Hepatocyte (in vitro differentiated cells): ENCODE data around the gene FAM181A. TPM values are rescaled to one million over a fixed set of nuclear protein-coding genes. Genes with fewer than 3 reads are reported as not detected.

Experiments used
- DNase-seq: peaks from one replicate; pipeline ENCODE4 v3.0.0-alpha.2; 2016; ENCODE audit warnings: low spot score
- H2AFZ ChIP-seq: fragments of 200-600 bp; sonication (generic); 2 replicates; pipeline ENCODE4 v1.6.0; 2016; ENCODE audit warnings: antibody characterized with exemption, mild to moderate bottlenecking
- H3K27ac ChIP-seq: fragments of 200-600 bp; sonication (generic); 2 replicates; pipeline ENCODE4 v1.5.1; 2016; ENCODE audit warnings: mild to moderate bottlenecking
- H3K27me3 ChIP-seq: fragments of 200-600 bp; sonication (generic); 2 replicates; pipeline ENCODE4 v1.6.1; 2016
- H3K36me3 ChIP-seq: fragments of 200-600 bp; sonication (generic); replicated peaks from 2 replicates; pipeline ENCODE4 v1.5.1; 2016; ENCODE audit warnings: low read depth; ENCODE audit not compliant: insufficient read depth
- H3K4me1 ChIP-seq: fragments of 200-600 bp; sonication (generic); 2 replicates; pipeline ENCODE4 v1.5.1; 2016; ENCODE audit warnings: mild to moderate bottlenecking, moderate library complexity; ENCODE audit not compliant: insufficient read depth
- H3K4me2 ChIP-seq: fragments of 200-600 bp; sonication (generic); 2 replicates; pipeline ENCODE4 v1.6.0; 2016
- H3K4me3 ChIP-seq: fragments of 200-600 bp; sonication (generic); 2 replicates; pipeline ENCODE4 v1.5.1; 2016; ENCODE audit warnings: mild to moderate bottlenecking
- H3K79me2 ChIP-seq: fragments of 200-600 bp; sonication (generic); 2 replicates; pipeline ENCODE4 v1.6.0; 2017; ENCODE audit warnings: mild to moderate bottlenecking
- H3K9me2 ChIP-seq: fragments of 200-600 bp; sonication (generic); replicated peaks from 2 replicates; pipeline ENCODE4 v1.6.0; 2017; ENCODE audit warnings: mild to moderate bottlenecking; ENCODE audit not compliant: insufficient read depth
- H3K9me3 ChIP-seq: fragments of 200-600 bp; sonication (generic); 2 replicates; pipeline ENCODE4 v1.5.1; 2016; ENCODE audit warnings: low read depth, mild to moderate bottlenecking
- H4K20me1 ChIP-seq: fragments of 200-600 bp; sonication (generic); 2 replicates; pipeline ENCODE4 v1.6.0; 2016; ENCODE audit warnings: mild to moderate bottlenecking; ENCODE audit not compliant: insufficient read depth, poor library complexity, severe bottlenecking
- EZH2 ChIP-seq: fragments of 200-600 bp; sonication (generic); IDR thresholded peaks from 2 replicates; pipeline ENCODE4 v1.6.1; 2016; ENCODE audit warnings: antibody characterized with exemption, mild to moderate bottlenecking, borderline replicate concordance
- EZH2phosphoT487 ChIP-seq: fragments of 200-600 bp; sonication (generic); IDR thresholded peaks from one replicate; pipeline ENCODE4 v1.6.1; 2018; ENCODE audit warnings: antibody characterized with exemption, mild to moderate bottlenecking, low read depth, moderate library complexity; ENCODE audit not compliant: unreplicated experiment, severe bottlenecking
- WGBS: methylation state at CpG from one replicate; pipeline ENCODE4 v1.1.6; 2016; ENCODE audit warnings: low lambda C conversion rate; ENCODE audit errors: missing lambda C conversion rate; 5-methylcytosine and 5-hydroxymethylcytosine counted together
- polyA plus RNA-seq: library from polyadenylated mRNA; unstranded; fragments of >200 nt; fragmentation: Nextera tagmentation; extraction: Ambion mirVana; gene quantifications from 2 replicates; pipeline ENCODE4 v1.2.1, GENCODE V29; 2016
- total RNA-seq: library from RNA; depleted of rRNA; stranded (reverse); fragments of >200 nt; gene quantifications from 2 replicates; pipeline ENCODE4 v1.2.3, GENCODE V29; 2014
- TF ChIP-seq, protein P1 (sequence below): fragments of 200-600 bp; sonication (generic); IDR thresholded peaks from 2 replicates; pipeline ENCODE4 v1.5.1; 2016; ENCODE audit warnings: antibody characterized with exemption, mild to moderate bottlenecking; ENCODE audit not compliant: poor library complexity

Gene FAM181A
- total and polyA plus RNA-seq, 2 experiments from 2014 or later = not detected

DNA sequence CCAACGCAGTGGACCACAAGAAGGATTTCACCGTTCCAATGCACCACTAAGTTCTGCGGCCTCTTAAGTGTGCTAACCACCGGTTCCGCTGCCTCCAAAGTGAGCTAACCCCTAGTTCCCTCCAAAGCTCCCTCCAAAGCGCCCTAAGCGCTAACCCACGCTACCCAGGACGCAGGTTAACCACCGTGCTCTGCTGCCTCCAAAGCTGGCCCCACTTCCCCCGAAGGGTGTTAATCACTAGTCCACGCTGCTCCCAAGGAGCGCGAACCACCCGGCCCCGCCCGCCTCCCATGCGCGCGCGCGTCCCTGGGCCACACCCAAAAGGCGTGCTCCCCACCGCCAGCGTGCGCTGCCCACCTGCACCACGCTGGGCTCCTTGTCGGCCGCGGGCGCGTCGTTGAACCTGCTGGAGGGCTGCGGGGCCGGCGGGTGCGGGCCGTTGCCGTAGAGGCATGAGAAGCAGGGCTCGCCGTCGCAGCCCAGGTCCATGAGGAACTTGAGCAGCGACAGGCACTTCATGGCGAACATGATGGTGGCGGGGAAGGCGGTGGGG is 11.7 kb downstream of the FAM181A start:
- peak overlapping the region; percentile 28 for H2AFZ ChIP-seq
- H3K4me1 ChIP-seq = no peaks in the 10 kb centered on the region
- no peaks in the 10 kb centered on the region for H3K36me3 ChIP-seq
- H3K79me2 ChIP-seq = no peaks in the 10 kb centered on the region
- peak overlapping the region; percentile 86 for H3K4me2 ChIP-seq
- 58% methylated on average over 46 of the region's 46 CpGs for WGBS
- no peaks in the 10 kb centered on the region for H3K9me3 ChIP-seq
- DNase-seq = no peak
- H3K27me3 ChIP-seq = peaks cover 19% of the 10 kb centered on the region
- H3K9me2 ChIP-seq = no peaks in the 10 kb centered on the region
- H4K20me1 ChIP-seq = no peaks in the 10 kb centered on the region
- H3K4me3 ChIP-seq = no peak overlapping the region
- TF ChIP-seq EZH2 = no peak
- TF ChIP-seq, protein P1, sequence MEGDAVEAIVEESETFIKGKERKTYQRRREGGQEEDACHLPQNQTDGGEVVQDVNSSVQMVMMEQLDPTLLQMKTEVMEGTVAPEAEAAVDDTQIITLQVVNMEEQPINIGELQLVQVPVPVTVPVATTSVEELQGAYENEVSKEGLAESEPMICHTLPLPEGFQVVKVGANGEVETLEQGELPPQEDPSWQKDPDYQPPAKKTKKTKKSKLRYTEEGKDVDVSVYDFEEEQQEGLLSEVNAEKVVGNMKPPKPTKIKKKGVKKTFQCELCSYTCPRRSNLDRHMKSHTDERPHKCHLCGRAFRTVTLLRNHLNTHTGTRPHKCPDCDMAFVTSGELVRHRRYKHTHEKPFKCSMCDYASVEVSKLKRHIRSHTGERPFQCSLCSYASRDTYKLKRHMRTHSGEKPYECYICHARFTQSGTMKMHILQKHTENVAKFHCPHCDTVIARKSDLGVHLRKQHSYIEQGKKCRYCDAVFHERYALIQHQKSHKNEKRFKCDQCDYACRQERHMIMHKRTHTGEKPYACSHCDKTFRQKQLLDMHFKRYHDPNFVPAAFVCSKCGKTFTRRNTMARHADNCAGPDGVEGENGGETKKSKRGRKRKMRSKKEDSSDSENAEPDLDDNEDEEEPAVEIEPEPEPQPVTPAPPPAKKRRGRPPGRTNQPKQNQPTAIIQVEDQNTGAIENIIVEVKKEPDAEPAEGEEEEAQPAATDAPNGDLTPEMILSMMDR = no peak
- no peak for TF ChIP-seq EZH2phosphoT487
- H3K27ac ChIP-seq = no peak overlapping the region

DNA sequence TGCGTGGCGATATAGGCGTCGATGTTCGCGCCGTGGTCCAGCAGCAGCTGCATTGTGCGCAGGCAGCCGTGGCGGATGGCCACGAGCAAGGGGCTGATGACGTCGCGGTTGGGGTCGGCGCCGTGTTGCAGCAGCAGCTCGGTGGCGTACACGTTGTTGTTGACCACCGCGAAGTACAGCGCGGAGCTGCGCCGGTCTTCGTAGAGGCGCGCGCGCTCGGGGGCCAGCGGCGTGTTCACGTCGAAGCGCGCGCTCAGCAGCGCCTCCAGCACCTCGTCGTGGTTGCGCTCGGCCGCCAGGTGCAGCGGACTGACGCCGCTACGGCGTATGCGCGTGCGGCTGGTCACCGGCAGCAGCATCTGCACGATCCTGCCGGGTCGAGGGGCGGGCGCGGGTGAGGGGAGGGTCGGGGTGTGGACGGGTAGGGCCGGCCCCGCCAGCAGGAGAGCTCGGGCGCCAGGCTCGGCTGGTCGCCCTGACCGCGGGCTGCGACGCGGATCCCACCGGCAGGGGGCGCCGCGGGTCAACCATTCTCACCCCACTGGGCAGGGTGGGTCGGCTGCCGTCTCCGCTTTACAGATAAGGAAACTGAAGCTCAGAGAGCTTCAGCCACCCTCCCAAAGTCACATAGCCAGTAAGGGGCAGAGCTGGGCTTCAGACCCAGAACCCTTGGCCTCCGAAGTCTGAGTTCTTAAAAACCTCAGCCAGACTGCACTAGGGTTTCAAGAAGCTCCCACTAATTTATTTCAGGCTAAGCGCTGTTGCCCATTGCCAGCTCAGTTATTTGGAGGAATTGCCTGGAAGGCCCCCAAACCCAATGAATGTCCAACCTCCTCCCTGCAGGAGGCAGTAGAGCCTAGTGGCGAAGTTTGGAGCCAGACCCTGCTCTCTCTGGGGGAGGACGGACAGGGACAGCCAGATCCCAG is 12.4 kb downstream of the FAM181A start:
- Histone ChIP-seq H4K20me1 (no peaks in the 10 kb centered on the region), H3K27me3 (peaks cover 19% of the 10 kb centered on the region), H3K9me2 (no peaks in the 10 kb centered on the region), H2AFZ (peak overlapping the region; percentile 28), H3K9me3 (no peaks in the 10 kb centered on the region), H3K4me1 (no peaks in the 10 kb centered on the region), H3K4me3 (no peak overlapping the region), H3K4me2 (peak overlapping the region; percentile 86), H3K79me2 (no peaks in the 10 kb centered on the region), H3K36me3 (no peaks in the 10 kb centered on the region), H3K27ac (no peak overlapping the region)
- DNase-seq = peak; percentile 90
- WGBS = 13% methylated on average over 68 of the region's 84 CpGs
- TF ChIP-seq EZH2phosphoT487 (no peak), EZH2 (no peak)
- TF ChIP-seq, protein P1 = peak; percentile 87

DNA sequence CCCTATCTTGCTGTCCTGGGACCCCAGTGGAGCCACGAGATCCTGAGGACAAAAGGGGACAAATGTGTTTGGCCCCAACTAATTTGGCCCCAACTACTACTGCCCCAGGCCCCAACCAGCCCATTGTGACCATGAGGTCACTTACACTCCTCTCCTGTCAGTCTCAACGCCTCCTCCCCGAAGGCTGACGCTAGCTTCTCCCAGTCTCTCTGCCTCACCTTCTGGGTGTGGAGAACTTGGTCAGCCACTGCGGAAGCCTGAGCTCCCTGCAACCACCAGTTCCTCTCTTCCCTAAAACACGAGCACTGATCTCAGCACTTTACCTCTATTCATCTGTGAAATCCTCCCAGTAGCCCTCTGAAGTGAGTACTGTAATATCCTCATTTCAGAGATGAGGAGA is 13.3 kb downstream of the FAM181A start:
- Histone ChIP-seq H3K79me2 (no peaks in the 10 kb centered on the region), H3K9me3 (no peaks in the 10 kb centered on the region), H3K4me2 (no peak overlapping the region), H2AFZ (no peak overlapping the region), H4K20me1 (no peaks in the 10 kb centered on the region), H3K27ac (no peak overlapping the region), H3K4me3 (no peak overlapping the region), H3K27me3 (peaks cover 19% of the 10 kb centered on the region), H3K36me3 (no peaks in the 10 kb centered on the region), H3K9me2 (no peaks in the 10 kb centered on the region), H3K4me1 (no peaks in the 10 kb centered on the region)
- TF ChIP-seq EZH2phosphoT487 (no peak), EZH2 (no peak)
- TF ChIP-seq, protein P1 = no peak
- 90% methylated on average over 6 of the region's 6 CpGs for WGBS
- DNase-seq = no peak
